ENCODE measurements around the gene DLG3. TPM values are rescaled to one million over a fixed set of nuclear protein-coding genes. Genes with fewer than 3 reads are reported as not detected.
"Not testable (repeated sequence)": the region's sequence is repeated elsewhere in the genome, so short reads cannot be mapped to it uniquely, and the experiment has no call there.

DLG3 gene
- total and polyA plus RNA-seq, 9 donors = 12.6 to 40.5 (median 27.3) TPM

DNA sequence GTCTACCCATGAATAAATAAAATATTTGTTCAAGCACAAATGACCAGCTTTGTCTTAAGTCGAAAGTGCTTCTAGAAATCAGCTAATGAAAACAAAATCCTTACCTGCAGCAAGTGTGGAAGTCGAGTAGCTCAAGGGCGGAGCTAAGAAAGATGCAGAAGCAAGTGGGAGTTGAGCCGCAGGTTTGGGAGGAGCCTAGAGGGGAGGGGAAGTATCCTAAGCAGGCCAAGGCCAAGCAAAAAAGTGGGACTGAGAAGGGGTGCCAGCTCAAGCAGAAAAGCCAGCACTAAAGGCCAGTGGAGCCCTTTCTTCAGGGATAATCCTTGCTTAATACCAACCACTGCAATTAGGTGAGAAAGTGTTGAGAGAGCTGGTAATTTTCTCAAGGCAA, 60.8 kb downstream of the DLG3 start:
- 49 to 65% (median 50%) methylated on average over 4 of the region's 4 CpGs for WGBS, 3 donors
- H3K9me3 ChIP-seq = no peaks in the 10 kb centered on the region
- no peak overlapping the region for H3K4me3 ChIP-seq
- no peaks in the 10 kb centered on the region for H3K36me3 ChIP-seq
- DNase-seq = no peak
- TF ChIP-seq EP300 (IDR thresholded peaks at IDR 0.05) (no peak), POLR2A (IDR thresholded peaks at IDR 0.05) (no peak)
- TF ChIP-seq, protein P1, sequence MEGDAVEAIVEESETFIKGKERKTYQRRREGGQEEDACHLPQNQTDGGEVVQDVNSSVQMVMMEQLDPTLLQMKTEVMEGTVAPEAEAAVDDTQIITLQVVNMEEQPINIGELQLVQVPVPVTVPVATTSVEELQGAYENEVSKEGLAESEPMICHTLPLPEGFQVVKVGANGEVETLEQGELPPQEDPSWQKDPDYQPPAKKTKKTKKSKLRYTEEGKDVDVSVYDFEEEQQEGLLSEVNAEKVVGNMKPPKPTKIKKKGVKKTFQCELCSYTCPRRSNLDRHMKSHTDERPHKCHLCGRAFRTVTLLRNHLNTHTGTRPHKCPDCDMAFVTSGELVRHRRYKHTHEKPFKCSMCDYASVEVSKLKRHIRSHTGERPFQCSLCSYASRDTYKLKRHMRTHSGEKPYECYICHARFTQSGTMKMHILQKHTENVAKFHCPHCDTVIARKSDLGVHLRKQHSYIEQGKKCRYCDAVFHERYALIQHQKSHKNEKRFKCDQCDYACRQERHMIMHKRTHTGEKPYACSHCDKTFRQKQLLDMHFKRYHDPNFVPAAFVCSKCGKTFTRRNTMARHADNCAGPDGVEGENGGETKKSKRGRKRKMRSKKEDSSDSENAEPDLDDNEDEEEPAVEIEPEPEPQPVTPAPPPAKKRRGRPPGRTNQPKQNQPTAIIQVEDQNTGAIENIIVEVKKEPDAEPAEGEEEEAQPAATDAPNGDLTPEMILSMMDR (IDR thresholded peaks at IDR 0.05) = no peak
- no peak overlapping the region for H3K27ac ChIP-seq
- H3K27me3 ChIP-seq = no peaks in the 10 kb centered on the region
- intact Hi-C loops (cut with DNase I) = no loop called here
- no peaks in the 10 kb centered on the region for H3K4me1 ChIP-seq (ENCODE audit: insufficient read depth)

DNA sequence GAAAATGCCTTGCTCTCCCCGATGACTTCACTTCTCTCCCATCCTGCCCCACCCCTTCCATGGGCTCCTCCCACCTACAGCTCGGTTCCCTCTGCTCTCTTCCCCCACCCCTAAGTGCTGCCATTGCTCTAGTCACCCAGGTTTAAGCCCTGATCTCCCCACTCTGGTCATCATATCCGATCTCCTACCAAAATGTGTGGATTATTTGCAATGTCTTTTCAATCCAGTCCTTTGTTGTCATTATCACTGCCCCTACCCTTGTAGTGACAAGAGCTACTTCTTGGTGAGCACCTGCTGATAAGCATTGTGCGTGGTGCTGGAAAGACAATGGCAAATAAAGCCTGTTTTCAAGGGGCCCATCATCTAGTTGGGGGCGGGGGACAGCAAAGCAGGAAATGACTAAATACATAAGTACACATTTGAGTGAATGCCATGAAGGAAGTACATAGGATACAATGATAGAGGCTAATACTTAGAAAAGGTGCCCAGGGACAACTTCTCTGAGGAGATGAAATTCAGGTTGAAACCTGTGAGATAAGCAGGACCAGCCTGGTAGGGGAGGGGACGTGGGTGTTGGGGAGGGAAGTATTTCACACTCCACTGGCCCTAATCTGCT, 63.8 kb downstream of the DLG3 start:
- intact Hi-C loops (cut with DNase I) = no loop called here
- no peak overlapping the region for H3K4me3 ChIP-seq
- H3K9me3 ChIP-seq = no peaks in the 10 kb centered on the region
- no peak overlapping the region for H3K27ac ChIP-seq
- no peak for DNase-seq
- TF ChIP-seq EP300 (IDR thresholded peaks at IDR 0.05) (no peak), POLR2A (IDR thresholded peaks at IDR 0.05) (no peak)
- TF ChIP-seq, protein P1 (IDR thresholded peaks at IDR 0.05) = no peak
- no peaks in the 10 kb centered on the region for H3K36me3 ChIP-seq
- H3K27me3 ChIP-seq = no peaks in the 10 kb centered on the region
- 47 to 53% (median 50%) methylated on average over 6 of the region's 6 CpGs for WGBS, 3 donors
- no peaks in the 10 kb centered on the region for H3K4me1 ChIP-seq (ENCODE audit: insufficient read depth)

DNA sequence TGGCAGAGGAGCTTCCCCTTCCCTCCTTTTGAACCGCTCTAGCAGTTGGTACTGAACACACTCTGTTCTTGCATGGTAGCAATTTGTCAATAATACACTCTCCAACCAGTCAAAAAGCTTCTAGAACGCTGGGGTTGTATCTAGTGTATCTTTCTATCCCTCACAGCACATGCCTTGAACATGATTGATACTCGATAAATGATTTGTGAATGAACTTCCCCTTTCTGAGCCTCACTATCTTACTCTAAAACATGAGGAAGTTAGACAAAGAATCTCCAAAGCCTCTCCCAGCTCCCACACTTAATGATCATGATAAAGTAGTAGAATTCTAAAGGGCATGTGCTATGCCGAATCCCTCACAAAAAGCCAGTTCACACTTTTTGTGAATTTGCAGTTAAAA, 64.4 kb downstream of the DLG3 start:
- 59 to 73% (median 59%) methylated on average over 4 of the region's 4 CpGs for WGBS, 3 donors
- Histone ChIP-seq H3K27me3 (no peaks in the 10 kb centered on the region), H3K4me3 (no peak overlapping the region), H3K36me3 (no peaks in the 10 kb centered on the region), H3K9me3 (no peaks in the 10 kb centered on the region), H3K27ac (no peak overlapping the region), H3K4me1 (ENCODE audit: insufficient read depth) (no peaks in the 10 kb centered on the region)
- no peak for DNase-seq
- intact Hi-C loops (cut with DNase I) = no loop called here
- no peak for TF ChIP-seq EP300 (IDR thresholded peaks at IDR 0.05)
- TF ChIP-seq, protein P1 (IDR thresholded peaks at IDR 0.05) = no peak

DNA sequence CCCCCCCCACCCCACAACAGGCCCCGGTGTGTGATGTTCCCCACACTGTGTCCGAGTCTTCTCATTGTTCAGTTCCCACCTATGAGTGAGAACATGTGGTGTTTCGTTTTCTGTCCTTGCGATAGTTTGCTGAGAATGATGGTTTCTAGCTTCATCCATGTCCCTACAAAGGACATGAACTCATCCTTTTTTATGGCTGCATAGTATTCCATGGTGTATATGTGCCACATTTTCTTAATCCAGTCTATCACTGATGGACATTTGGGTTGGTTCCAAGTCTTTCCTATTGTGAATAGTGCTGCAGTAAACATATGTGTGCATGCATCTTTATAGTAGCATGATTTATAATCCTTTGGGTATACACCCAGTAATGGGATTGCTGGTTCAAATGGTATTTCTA, 70.6 kb downstream of the DLG3 start:
- 81 to 88% (median 83%) methylated on average over 4 of the region's 4 CpGs for WGBS, 3 donors
- H3K9me3 ChIP-seq; H3K4me3 ChIP-seq; H3K36me3 ChIP-seq; H3K27me3 ChIP-seq; intact Hi-C loops (cut with DNase I); DNase-seq; H3K4me1 ChIP-seq (ENCODE audit: insufficient read depth); H3K27ac ChIP-seq: not testable (repeated sequence)

DNA sequence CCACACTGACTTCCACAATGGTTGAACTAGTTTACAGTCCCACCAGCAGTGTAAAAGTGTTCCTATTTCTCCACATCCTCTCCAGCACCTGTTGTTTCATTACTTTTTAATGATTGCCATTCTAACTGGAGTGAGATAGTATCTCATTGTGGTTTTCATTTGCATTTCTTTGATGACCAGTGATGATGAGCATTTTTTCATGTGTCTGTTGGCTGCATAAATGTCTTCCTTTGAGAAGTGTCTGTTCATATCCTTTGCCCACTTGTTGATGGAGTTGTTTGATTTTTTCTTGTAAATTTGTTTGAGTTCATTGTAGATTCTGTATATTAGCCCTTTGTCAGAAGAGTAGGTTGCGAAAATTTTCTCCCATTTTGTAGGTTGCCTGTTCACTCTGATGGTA, 71.1 kb downstream of the DLG3 start:
- H3K27me3 ChIP-seq; H3K9me3 ChIP-seq; H3K4me3 ChIP-seq; intact Hi-C loops (cut with DNase I); H3K27ac ChIP-seq; H3K36me3 ChIP-seq; DNase-seq; H3K4me1 ChIP-seq (ENCODE audit: insufficient read depth): not testable (repeated sequence)
- 49 to 65% (median 62%) methylated on average over 1 of the region's 1 CpG for WGBS, 3 donors

Measured in ovary (tissue), 9 donors.